ENCODE results near the gene CRLF2. TPM values are rescaled to one million over a fixed set of nuclear protein-coding genes. Genes with fewer than 3 reads are reported as not detected.
"Not testable (repeated sequence)": the region's sequence is repeated elsewhere in the genome, so short reads cannot be mapped to it uniquely, and the experiment has no call there.

The CRLF2 gene
- total RNA-seq, 2 donors from 2014 or later: not detected

GRCh38 chrX:1172496-1172895 is 40.0 kb downstream of the CRLF2 start:
- Mint-ChIP-seq H3K4me3 (no peak overlapping the region), H3K9me3 (peaks cover 5% of the 10 kb centered on the region), H3K27ac (no peak overlapping the region), H3K4me1 (peaks cover 33% of the 10 kb centered on the region), H3K27me3 (ENCODE audit: insufficient read depth) (peaks cover 17% of the 10 kb centered on the region), H3K36me3 (ENCODE audit: low read depth) (peaks cover 2% of the 10 kb centered on the region)
- H3K4me3 ChIP-seq (ENCODE audit: low read length): no peak overlapping the region
- TF ChIP-seq, protein P1, sequence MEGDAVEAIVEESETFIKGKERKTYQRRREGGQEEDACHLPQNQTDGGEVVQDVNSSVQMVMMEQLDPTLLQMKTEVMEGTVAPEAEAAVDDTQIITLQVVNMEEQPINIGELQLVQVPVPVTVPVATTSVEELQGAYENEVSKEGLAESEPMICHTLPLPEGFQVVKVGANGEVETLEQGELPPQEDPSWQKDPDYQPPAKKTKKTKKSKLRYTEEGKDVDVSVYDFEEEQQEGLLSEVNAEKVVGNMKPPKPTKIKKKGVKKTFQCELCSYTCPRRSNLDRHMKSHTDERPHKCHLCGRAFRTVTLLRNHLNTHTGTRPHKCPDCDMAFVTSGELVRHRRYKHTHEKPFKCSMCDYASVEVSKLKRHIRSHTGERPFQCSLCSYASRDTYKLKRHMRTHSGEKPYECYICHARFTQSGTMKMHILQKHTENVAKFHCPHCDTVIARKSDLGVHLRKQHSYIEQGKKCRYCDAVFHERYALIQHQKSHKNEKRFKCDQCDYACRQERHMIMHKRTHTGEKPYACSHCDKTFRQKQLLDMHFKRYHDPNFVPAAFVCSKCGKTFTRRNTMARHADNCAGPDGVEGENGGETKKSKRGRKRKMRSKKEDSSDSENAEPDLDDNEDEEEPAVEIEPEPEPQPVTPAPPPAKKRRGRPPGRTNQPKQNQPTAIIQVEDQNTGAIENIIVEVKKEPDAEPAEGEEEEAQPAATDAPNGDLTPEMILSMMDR (conservative IDR thresholded peaks at IDR 0.05): no peak
- H3K27me3 ChIP-seq (ENCODE audit: control insufficient read depth, insufficient read depth, low read length, poor library complexity, severe bottlenecking): no peaks in the 10 kb centered on the region
- no peaks in the 10 kb centered on the region for H3K36me3 ChIP-seq (ENCODE audit: control insufficient read depth, insufficient read depth, low read length)
- no peak overlapping the region for H3K9ac ChIP-seq (ENCODE audit: extremely low read depth, low read length, poor library complexity, severe bottlenecking)
- no peaks in the 10 kb centered on the region for H3K9me3 ChIP-seq (ENCODE audit: control insufficient read depth, low read length)
- peak; percentile 42 for DNase-seq
- no peak overlapping the region for H3K27ac ChIP-seq (ENCODE audit: low read depth, low read length)
- H3K4me1 ChIP-seq (ENCODE audit: control insufficient read depth, insufficient read depth, low read length): no peaks in the 10 kb centered on the region
- 49 to 52% methylated on average over 12 of the region's 13 CpGs for WGBS, 2 experiments (ENCODE audit: insufficient coverage in 1 of 2, insufficient read length in 1 of 2)

- DNase-seq: peak; percentile 38
- 83 to 85% methylated on average over 7 to 13 of the region's 13 CpGs for WGBS, 2 experiments (ENCODE audit: insufficient coverage in 1 of 2, insufficient read length in 1 of 2)
- H3K9ac ChIP-seq (ENCODE audit: extremely low read depth, low read length, poor library complexity, severe bottlenecking); H3K9me3 ChIP-seq (ENCODE audit: control insufficient read depth, low read length); H3K27ac ChIP-seq (ENCODE audit: low read depth, low read length); H3K4me1 ChIP-seq (ENCODE audit: control insufficient read depth, insufficient read depth, low read length); H3K36me3 ChIP-seq (ENCODE audit: control insufficient read depth, insufficient read depth, low read length); H3K27me3 ChIP-seq (ENCODE audit: control insufficient read depth, insufficient read depth, low read length, poor library complexity, severe bottlenecking); H3K4me3 ChIP-seq (ENCODE audit: low read length); H3K4me3 Mint-ChIP-seq; H3K27ac Mint-ChIP-seq; H3K36me3 Mint-ChIP-seq (ENCODE audit: low read depth); H3K9me3 Mint-ChIP-seq: not testable (repeated sequence)
- Mint-ChIP-seq H3K4me1 (peaks cover 36% of the 10 kb centered on the region), H3K27me3 (ENCODE audit: insufficient read depth) (peaks cover 17% of the 10 kb centered on the region)
Observed at GRCh38 chrX:1171915-1172314, 40.5 kb downstream of the CRLF2 start.

DNA sequence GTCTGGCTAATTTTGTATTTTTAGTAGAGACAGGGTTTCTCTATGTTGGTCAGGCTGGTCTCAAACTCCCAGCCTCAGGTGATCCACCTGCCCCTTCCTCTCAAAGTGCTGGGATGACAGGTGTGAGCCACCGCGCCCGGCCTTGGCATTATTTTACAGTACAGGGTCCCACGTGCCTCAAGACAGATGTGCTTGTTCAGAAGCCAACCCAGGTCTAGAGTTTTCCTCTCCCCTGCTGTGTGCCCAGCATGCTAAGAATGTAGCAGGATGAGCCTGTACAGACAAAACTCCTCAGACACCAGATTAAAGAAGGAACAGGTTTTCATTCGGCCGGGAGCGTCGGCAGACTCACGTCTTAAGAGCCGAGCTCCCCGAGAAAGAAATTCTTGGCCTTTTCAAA is 42.2 kb downstream of the CRLF2 start:
- H3K4me1 ChIP-seq (ENCODE audit: control insufficient read depth, insufficient read depth, low read length): no peaks in the 10 kb centered on the region
- TF ChIP-seq, protein P1 (conservative IDR thresholded peaks at IDR 0.05): no peak
- no peaks in the 10 kb centered on the region for H3K9me3 ChIP-seq (ENCODE audit: control insufficient read depth, low read length)
- Mint-ChIP-seq H3K36me3 (ENCODE audit: low read depth) (peaks cover 2% of the 10 kb centered on the region), H3K27me3 (ENCODE audit: insufficient read depth) (peaks cover 15% of the 10 kb centered on the region), H3K9me3 (peaks cover 5% of the 10 kb centered on the region), H3K4me1 (peaks cover 39% of the 10 kb centered on the region), H3K27ac (peak overlapping the region; percentile 44), H3K4me3 (no peak overlapping the region)
- H3K36me3 ChIP-seq (ENCODE audit: control insufficient read depth, insufficient read depth, low read length): no peaks in the 10 kb centered on the region
- 88 to 95% methylated on average over 8 to 11 of the region's 11 CpGs for WGBS, 2 experiments (ENCODE audit: insufficient coverage in 1 of 2, insufficient read length in 1 of 2)
- no peak overlapping the region for H3K9ac ChIP-seq (ENCODE audit: extremely low read depth, low read length, poor library complexity, severe bottlenecking)
- no peak overlapping the region for H3K4me3 ChIP-seq (ENCODE audit: low read length)
- peak; percentile 47 for DNase-seq
- H3K27ac ChIP-seq (ENCODE audit: low read depth, low read length): no peak overlapping the region
- no peaks in the 10 kb centered on the region for H3K27me3 ChIP-seq (ENCODE audit: control insufficient read depth, insufficient read depth, low read length, poor library complexity, severe bottlenecking)

GRCh38 chrX:1169189-1169588 is 43.3 kb downstream of the CRLF2 start:
- no peak overlapping the region for H3K4me3 Mint-ChIP-seq
- 89 to 95% methylated on average over 6 of the region's 7 CpGs for WGBS, 2 experiments (ENCODE audit: insufficient coverage in 1 of 2, insufficient read length in 1 of 2)
- H3K9me3 ChIP-seq (ENCODE audit: control insufficient read depth, low read length): no peaks in the 10 kb centered on the region
- H3K4me1 ChIP-seq (ENCODE audit: control insufficient read depth, insufficient read depth, low read length): no peaks in the 10 kb centered on the region
- DNase-seq: no peak
- no peaks in the 10 kb centered on the region for H3K36me3 ChIP-seq (ENCODE audit: control insufficient read depth, insufficient read depth, low read length)
- H3K36me3 Mint-ChIP-seq (ENCODE audit: low read depth): peaks cover 2% of the 10 kb centered on the region
- no peak overlapping the region for H3K27ac ChIP-seq (ENCODE audit: low read depth, low read length)
- TF ChIP-seq, protein P1 (conservative IDR thresholded peaks at IDR 0.05): no peak
- no peaks in the 10 kb centered on the region for H3K27me3 ChIP-seq (ENCODE audit: control insufficient read depth, insufficient read depth, low read length, poor library complexity, severe bottlenecking)
- no peak overlapping the region for H3K9ac ChIP-seq (ENCODE audit: extremely low read depth, low read length, poor library complexity, severe bottlenecking)
- H3K27me3 Mint-ChIP-seq (ENCODE audit: insufficient read depth): peaks cover 10% of the 10 kb centered on the region
- H3K4me1 Mint-ChIP-seq: peaks cover 39% of the 10 kb centered on the region
- no peak overlapping the region for H3K4me3 ChIP-seq (ENCODE audit: low read length)
- no peak overlapping the region for H3K27ac Mint-ChIP-seq
- peaks cover 5% of the 10 kb centered on the region for H3K9me3 Mint-ChIP-seq

Measured in endodermal cell (in vitro differentiated cells).